GM19035 (cell line): ENCODE results near the gene WDR59.

ENCODE experiments used
- ATAC-seq: cut with Tn5 transposase; IDR thresholded peaks from one replicate; pipeline ENCODE4 v1.9.1; 2021; ENCODE audit not compliant: unreplicated experiment

WDR59 gene

DNA sequence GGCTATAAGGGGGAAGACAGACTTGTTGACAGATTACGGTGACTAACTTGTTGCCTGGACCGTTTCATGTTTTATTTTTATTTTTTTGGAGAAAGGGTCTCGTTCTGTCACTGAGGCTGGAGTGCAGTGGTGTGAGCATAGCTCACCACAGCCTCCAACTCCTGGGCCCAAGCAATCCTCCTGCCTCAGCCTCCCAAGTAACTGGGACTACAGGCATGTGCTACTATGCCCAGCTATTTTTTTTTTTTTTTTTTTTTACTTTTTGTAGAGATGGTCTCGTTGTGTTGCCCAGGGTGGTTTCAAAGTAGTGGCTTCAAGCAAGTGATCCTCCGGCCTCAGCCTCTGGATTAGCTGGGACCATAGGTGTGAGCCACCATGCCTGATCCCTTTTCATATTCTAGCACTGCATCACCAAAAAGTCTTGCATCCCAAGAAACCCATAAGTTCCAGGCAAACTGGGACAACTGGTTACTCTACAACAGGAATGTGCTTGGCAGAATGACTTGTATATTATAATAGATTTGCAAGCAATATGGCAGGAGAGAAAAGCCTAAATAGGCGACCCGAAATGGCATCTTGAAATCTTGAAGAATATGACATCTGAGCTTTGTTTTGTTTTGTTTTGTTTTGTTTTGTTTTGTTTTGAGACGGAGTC, 2.2 kb upstream of the WDR59 start:
- no peak for ATAC-seq

DNA sequence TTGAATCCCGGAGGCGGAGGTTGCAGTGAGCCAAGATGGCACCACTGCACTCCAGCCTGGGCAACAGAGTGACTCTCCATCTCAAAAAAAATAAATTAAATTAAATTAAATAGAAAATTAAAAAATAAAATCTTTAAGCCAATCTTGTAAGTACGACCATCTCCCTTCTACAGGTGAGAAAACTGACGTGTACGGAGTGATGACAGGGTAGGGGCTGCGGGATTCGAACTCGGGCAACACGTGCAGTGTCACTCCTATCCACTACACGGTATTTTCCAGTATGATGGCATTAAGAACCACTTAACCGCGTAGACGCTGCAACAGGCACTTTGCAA, 762 bp downstream of the WDR59 start:
- no peak for ATAC-seq

- no peak for ATAC-seq
These were observed 2.7 kb downstream of the WDR59 start for GRCh38 chr16:74982256-74982655.

- ATAC-seq = no peak
These were observed 9.3 kb downstream of the WDR59 start for GRCh38 chr16:74975591-74975990.

DNA sequence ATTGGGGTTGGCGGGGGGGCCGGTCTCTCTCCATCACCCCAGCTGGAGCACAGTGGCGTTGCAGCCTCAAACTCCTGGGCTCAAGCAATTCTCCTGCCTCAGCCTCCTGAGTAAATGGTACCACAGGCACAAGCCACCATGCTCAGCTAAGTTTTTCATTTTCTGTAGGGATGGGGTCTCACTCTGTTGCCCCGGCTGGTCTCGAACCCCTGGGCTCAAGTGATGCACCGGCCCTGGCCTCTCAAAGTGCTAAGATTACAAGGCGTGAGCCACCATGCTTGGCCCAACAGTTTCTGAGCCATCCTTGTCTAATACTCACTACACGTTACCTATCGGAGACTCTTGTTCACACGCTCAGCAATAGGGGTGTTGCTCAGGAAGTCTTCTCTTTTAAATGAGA, 11.6 kb downstream of the WDR59 start:
- no peak for ATAC-seq

DNA sequence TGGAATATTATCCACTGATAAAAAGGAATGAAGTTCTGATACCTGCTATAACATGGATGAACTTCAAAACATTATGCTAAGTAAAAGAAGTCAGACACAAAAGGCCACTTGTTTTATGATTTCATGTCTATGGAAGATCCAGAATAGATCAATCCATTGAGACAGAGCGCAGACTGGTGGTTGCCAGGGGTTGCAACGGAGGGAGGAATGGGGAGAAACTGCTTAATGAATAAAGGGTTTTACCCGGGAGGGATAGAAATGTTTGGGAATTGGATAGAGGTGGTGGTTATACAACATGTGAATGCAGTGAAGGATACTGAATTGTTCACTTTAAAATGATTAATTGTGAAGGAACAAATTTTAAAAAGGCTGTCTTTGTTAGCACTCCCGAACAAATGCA, 30.2 kb downstream of the WDR59 start:
- ATAC-seq = no peak

- ATAC-seq = no peak
These were observed 33.2 kb downstream of the WDR59 start for GRCh38 chr16:74951681-74952080.

DNA sequence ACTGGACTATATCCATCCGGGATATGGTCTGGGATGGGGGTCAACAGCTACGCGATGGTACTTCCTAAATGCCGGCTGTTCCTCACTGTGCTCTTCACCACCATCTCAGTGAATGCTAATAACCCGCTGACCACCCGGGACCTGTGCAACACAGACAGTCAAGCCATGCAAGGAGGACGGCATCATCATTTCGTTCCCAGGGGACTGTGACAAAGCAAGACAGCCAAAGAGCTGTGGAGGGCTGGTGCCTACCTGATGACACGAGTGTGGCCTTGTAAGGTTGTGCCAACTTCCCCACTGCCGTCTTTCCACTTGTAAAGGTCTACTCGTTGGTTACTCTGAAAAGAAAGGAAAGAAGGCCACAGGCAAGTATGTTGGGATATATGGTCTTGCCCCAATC, 33.7 kb downstream of the WDR59 start:
- no peak for ATAC-seq

DNA sequence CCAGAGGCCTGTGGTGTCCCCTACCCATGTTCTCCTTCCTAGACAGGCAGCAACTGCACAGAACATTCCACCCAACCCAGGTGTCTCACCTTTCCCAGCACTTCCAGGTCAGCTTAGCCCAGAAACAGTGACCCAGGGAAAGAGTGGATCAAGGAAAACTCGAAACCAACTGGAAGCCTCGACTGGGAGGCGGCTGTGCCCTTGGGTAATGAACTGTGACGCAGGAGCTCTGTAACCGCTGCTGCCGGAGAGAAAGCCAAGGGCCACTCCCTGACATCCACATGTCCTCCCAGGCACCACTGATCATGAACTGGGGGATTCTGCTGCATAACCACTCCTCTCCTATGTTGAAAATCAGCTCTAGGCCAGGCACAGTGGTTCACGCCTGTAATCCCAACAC, 34.4 kb downstream of the WDR59 start:
- no peak for ATAC-seq

- no peak for ATAC-seq
These were observed 35.6 kb downstream of the WDR59 start for GRCh38 chr16:74949309-74949708.

GRCh38 chr16:74944466-74944865, 40.5 kb downstream of the WDR59 start:
- no peak for ATAC-seq

GRCh38 chr16:74942977-74943918, 41.7 kb downstream of the WDR59 start:
- no peak for ATAC-seq

DNA sequence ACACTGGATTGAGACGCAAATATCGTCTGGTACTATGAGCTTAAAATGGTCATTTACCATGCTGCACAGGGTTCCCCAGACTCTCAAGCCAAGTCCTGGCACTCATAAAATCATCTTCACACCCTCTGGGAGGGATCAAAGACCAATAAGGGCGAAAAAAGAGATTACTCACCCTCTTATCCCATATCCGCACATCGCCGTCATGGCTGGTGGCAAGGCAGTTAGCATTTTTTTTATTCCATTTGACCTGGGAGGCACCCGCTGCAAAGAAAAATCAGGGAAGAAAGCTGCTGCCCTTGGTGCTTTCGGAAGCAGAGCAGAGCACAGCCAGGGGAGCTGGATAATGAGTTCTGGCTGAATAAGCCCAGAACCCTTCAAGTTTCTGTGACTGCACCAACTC, 42.4 kb downstream of the WDR59 start:
- no peak for ATAC-seq

- no peak for ATAC-seq
These were observed 45.2 kb downstream of the WDR59 start for GRCh38 chr16:74939688-74940087.

DNA sequence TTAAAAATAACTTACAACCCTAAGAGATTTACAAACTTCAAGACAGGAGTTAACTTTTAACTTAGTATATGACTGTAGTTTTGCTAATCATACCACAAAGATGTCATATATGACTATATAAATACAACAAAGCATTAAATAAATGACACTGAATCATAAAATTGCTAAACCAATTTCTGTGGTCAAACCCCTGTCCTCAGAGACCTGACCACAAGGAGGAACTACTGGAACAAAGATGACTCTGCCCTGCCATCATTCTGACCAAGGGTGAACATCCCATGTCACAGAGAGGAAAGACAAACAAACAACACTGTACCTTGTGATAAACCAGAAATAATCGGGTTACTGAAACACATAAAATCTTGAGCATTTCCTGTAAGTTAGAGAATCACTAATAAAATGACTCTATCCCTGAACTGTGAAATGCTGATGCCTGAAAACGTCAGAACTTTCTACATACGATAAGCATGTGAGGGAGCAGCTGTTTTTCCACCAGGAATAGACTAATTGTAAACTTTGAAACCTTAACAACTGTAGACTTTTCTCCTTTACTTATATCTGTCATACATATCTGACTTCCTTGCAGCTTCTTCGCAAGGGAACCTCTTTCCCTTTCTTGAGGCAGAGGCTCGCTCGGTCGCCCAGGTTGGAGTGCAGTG, 47.9 kb downstream of the WDR59 start:
- ATAC-seq = peak; percentile 86

DNA sequence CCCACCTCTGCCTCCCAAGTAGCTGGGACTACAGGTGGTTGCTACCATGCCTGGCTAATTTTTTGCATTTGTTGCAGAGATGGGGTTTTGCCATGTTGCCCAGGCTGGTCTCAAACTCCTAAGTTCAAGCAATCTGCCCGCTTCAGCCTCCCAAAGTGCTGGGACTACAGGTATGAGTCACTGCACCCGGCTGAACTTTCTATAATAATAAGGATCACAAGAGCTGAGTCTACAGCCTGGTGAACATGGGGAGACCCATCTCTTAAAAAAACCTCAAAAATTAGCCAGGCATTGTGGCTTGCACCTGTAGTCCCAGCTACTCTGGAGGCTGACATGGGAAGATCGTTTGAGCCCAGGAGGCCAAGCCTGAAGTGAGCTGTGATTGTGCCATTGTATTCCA, 53.5 kb downstream of the WDR59 start:
- no peak for ATAC-seq

- no peak for ATAC-seq
These were observed 55.3 kb downstream of the WDR59 start for GRCh38 chr16:74929636-74930035.

DNA sequence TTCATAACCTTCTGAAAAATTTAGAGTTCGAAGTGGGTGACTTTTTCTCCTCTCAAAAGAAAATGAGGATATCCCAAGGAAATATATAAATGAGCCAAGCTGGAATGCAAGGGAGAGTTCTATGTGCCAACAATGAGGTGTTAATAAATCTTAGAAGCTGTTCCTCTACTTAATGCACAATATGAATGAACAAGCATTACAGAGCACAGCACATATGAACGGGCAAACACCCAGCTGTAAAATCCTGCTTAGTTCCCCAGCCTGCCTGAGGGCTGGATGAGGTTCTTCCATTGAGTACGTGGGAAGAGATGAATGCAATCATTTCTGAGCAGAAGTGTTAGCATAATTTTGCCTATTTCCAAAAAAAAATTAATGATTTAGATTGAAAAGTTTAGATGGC, 58.1 kb downstream of the WDR59 start:
- ATAC-seq = no peak

GRCh38 chr16:74923766-74924460, 61.0 kb downstream of the WDR59 start:
- ATAC-seq = no peak

DNA sequence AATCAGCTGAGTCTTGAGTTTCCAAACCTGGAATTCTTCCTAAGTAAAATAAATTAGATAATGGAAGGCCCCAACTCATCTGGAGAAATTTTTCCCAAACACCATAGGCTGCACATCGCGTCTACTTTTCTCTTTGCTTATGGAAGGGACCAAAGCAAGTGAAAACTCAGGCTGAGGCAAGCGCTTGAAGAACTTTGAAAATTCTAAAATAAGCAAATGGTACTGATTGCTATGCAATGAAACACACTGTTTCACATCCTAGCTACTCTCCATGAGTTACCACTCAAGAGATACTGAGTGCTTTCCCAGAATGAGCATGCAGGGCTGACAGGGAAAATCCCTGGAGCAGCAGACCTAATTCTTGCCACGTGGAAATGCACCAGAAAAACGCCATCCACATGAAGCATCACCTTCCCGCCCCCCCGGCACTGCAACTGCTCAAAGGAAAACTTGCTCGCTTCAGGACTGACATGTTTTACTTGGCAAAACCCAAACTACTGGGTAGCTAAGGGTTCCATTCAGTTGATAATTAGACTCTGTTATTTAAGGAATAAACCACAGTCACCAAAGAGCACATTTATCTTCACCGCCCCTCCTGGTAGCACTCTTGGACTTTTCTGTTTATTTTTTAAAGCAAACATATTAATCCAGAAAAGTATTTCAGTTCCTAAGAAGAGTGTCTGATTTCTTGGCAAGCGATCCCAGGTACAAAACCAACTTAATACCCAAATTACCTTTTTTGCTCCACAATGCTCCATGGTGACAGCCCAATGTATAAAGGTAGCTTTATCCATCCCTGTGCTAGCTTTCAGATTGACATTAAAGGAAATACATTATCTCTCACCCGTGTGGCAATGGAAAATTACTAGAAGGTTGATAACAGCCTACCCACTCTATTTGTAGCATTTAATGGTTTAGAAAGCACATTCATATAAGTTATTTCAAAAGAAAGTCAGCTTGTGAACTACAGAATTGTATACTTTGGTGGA, 62.5 kb downstream of the WDR59 start:
- no peak for ATAC-seq
